ENCODE data around the gene IGFBP7. TPM values are rescaled to one million over a fixed set of nuclear protein-coding genes. Genes with fewer than 3 reads are reported as not detected.
"Not testable (repeated sequence)": the region's sequence is repeated elsewhere in the genome, so short reads cannot be mapped to it uniquely, and the experiment has no call there.

The IGFBP7 gene
- total RNA-seq, 8 experiments from 2014 or later = 0.58 to 255 (median 49.7) TPM

DNA sequence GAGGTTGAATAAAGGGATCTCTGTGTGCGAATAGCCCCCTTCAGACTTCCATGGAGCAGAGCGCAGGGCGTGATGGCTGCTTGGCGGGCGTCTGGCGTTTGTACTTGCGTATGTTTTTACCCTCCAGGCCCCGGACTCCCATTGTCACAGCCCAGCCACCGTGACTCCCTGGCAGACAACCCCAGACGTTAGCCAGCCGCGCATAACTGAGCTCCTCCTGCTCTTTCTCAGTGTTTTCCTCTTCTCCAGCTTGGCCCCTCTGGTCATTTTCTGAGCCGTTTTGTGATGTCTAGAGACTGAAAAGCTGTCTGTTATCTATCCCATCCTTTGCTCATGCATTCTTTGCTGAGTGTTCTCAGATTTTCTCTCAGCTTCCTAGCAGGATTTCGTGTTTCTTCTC, 54.3 kb downstream of the IGFBP7 start:
- 47 to 86% (median 72%) methylated on average over 1 to 12 of the region's 14 CpGs; no CpG with 5 or more reads in 3 of the 10 experiments for WGBS, 10 experiments
- Histone ChIP-seq H3K4me3 (no peak overlapping the region), H3K4me1 (replicated peaks in 1 of 2) (no peaks in the 10 kb centered on the region), H3K27ac (no peak overlapping the region)
- in situ Hi-C loops (cut with MboI; ENCODE audit: low pct_unique_long_range_greater_than_20kb in 2 of 9, low sequenced_read_pairs in 9 of 9, unreplicated experiment in 9 of 9) = no loop called here
- no peak for ATAC-seq (replicated peaks in 6 of 8)

DNA sequence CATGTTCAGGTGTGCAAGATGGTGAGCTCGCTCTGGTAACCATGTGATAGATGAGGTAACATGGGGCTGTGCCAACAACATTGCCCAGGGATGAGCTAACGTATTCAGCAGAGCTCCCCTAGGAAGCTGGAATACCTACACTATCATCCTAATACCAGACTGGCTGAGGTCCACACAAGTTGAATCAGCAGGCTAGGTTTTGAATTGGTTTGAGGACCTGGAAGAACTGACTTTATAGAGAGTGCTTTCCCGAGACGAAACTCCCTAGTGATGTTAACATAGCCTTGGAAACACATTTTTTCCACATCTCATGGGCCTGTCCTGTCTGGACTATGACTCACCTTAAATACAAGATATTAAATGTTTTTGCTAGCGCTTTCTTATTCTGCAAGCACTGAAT, 56.7 kb downstream of the IGFBP7 start:
- 78 to 100% (median 90%) methylated on average over 2 to 3 of the region's 5 CpGs; no CpG with 5 or more reads in 3 of the 10 experiments for WGBS, 10 experiments
- in situ Hi-C loops (cut with MboI; ENCODE audit: low pct_unique_long_range_greater_than_20kb in 2 of 9, low sequenced_read_pairs in 9 of 9, unreplicated experiment in 9 of 9) = no loop called here
- Histone ChIP-seq H3K4me1 (replicated peaks in 1 of 2) (no peaks in the 10 kb centered on the region), H3K27ac (no peak overlapping the region), H3K4me3 (no peak overlapping the region)
- no peak for ATAC-seq (replicated peaks in 6 of 8)

DNA sequence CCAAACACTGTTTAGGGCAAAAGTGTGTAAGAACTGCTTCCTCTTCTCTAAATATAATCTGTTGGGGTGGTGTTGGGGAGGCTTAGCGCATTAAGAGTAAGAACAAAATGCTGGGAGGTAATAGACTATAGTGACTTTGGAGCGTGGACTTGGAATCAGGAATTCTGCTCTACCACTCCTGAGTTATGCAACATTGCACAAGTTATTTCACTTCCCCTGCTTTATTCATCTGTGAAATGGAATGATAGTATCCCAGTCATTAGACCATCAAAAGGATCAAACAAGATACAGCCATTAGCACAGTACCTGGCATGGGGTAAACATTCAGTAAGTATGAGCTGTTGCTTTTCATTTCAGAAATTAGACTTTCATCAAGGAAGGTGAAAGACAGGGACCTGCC, 58.7 kb downstream of the IGFBP7 start:
- Histone ChIP-seq H3K4me1 (replicated peaks in 1 of 2) (no peaks in the 10 kb centered on the region), H3K4me3 (no peak overlapping the region), H3K27ac (no peak overlapping the region)
- in situ Hi-C loops (cut with MboI; ENCODE audit: low pct_unique_long_range_greater_than_20kb in 2 of 9, low sequenced_read_pairs in 9 of 9, unreplicated experiment in 9 of 9) = no loop called here
- no peak for ATAC-seq (replicated peaks in 6 of 8)
- 83 to 100% (median 100%) methylated on average over 1 to 2 of the region's 2 CpGs; no CpG with 5 or more reads in 3 of the 10 experiments for WGBS, 10 experiments

DNA sequence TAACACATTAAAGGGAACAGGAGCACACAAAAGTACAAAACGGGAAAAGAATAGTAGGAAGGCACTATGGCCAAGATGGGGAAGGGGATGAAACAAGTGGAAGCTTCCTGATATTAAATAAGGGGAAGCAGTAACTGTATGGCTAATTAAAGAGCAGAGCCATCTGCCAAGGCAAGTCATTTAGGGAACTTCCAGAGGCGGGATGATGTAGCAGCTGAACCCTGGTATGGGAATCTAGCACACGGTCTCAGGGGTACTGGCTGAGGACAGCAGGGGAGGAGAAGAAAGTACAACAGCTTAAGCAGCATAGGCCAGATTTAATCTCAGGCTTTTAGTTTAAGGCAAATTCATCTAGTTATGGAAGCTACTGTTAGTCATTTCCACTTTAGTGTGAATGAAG, 59.1 kb downstream of the IGFBP7 start:
- peak in 1 of 8 experiments; percentile 34 for ATAC-seq (replicated peaks in 6 of 8)
- H3K4me1 ChIP-seq (replicated peaks in 1 of 2) = no peaks in the 10 kb centered on the region
- 56 to 100% (median 96%) methylated on average over 1 to 3 of the region's 3 CpGs; no CpG with 5 or more reads in 2 of the 10 experiments for WGBS, 10 experiments
- H3K4me3 ChIP-seq = no peak overlapping the region
- no peak overlapping the region for H3K27ac ChIP-seq
- in situ Hi-C loops (cut with MboI; ENCODE audit: low pct_unique_long_range_greater_than_20kb in 2 of 9, low sequenced_read_pairs in 9 of 9, unreplicated experiment in 9 of 9) = no loop called here

DNA sequence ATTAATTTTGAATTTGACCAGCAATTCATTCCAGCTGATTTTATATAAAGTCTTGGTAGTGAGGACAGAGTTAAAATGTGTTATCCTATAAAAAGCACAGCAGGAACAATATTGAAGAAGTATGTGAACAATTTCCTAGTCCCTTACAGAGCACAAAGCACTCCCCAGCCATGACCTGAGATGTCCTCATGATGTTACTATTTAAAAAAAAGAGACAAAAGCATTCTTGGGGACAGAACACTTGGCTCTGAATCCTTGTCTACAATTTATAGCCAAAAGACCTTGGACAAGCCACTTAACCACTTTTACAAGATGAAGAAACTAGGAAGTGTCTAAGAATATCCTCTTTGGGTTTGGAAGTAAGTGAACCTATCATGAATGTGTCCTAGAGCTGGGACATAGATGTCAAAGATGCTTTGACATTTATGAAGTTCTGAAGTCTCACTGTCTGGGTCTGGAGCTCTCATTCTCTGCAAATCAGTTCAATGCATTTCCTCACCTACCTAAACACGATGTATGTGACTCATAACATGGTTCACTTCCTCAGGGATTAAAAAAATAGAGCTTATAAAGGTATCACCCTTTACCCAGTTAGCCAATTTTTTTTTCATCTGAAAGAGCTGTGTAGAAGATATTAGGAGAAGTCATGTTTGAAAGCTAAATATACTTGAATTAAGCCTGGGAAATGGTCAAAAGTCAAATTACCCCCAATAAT, 61.4 kb downstream of the IGFBP7 start:
- no peak overlapping the region for H3K27ac ChIP-seq
- no peak overlapping the region for H3K4me3 ChIP-seq
- in situ Hi-C loops (cut with MboI; ENCODE audit: low pct_unique_long_range_greater_than_20kb in 2 of 9, low sequenced_read_pairs in 9 of 9, unreplicated experiment in 9 of 9) = loop anchor here in 2 of 9 experiments (10.0 to 25.0 kb wide), 3 partner anchors 106 to 364 kb away; no protein-coding TSS in a partner anchor
- no peaks in the 10 kb centered on the region for H3K4me1 ChIP-seq (replicated peaks in 1 of 2)
- 0 to 83% (median 42%) methylated on average over 1 of the region's 1 CpG; no CpG with 5 or more reads in 2 of the 10 experiments for WGBS, 10 experiments
- ATAC-seq (replicated peaks in 6 of 8) = no peak

DNA sequence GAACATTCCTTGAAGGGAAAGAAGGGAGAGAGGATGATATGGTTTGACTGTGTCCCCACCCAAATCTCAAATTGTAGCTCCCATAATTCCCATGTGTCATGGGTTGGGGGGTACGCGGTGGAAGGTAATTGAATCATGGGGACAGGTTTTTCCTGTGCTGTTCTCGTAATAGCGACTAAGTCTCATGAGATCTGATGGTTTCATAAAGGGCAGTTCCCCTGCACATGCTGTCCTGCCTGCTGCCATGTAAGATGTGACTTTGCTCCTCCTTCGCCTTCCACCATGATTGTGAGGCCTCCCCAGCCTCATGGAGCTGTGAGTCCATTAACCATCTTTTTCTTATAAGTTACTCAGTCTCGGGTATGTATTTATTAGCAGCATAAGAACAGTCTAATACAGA, 63.1 kb downstream of the IGFBP7 start:
- not testable (repeated sequence) for H3K4me3 ChIP-seq; H3K27ac ChIP-seq; ATAC-seq (replicated peaks in 6 of 8); H3K4me1 ChIP-seq (replicated peaks in 1 of 2)
- WGBS, 10 experiments = 82 to 100% (median 96%) methylated on average over 1 to 6 of the region's 6 CpGs; no CpG with 5 or more reads in 2 of the 10 experiments
- in situ Hi-C loops (cut with MboI; ENCODE audit: low pct_unique_long_range_greater_than_20kb in 2 of 9, low sequenced_read_pairs in 9 of 9, unreplicated experiment in 9 of 9) = loop anchor here in 2 of 9 experiments (10.0 to 25.0 kb wide), 3 partner anchors 108 to 365 kb away; no protein-coding TSS in a partner anchor

DNA sequence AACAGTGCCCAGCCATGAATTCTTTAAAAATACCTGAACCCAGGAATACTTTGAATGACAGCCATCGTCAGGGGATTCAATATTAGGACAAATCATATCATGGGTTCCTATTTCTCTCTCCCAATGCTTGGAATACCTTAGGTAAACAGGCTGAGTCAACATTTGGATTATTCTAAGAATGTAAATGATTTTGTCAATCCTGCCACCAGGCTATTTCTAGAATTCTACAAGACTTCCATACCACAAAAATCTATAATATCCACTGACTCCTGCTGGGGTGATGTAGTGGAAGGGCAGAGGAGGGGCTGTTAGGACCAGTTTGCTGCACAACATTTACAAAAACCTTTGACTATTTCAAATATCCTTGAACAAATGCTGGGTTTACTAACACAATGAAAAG, 65.2 kb downstream of the IGFBP7 start:
- peak in 1 of 8 experiments; percentile 13 for ATAC-seq (replicated peaks in 6 of 8)
- no peaks in the 10 kb centered on the region for H3K4me1 ChIP-seq (replicated peaks in 1 of 2)
- H3K27ac ChIP-seq = no peak overlapping the region
- no peak overlapping the region for H3K4me3 ChIP-seq
- WGBS, 10 experiments = 88 to 100% (median 100%) methylated on average over 1 of the region's 1 CpG; no CpG with 5 or more reads in 3 of the 10 experiments
- in situ Hi-C loops (cut with MboI; ENCODE audit: low pct_unique_long_range_greater_than_20kb in 2 of 9, low sequenced_read_pairs in 9 of 9, unreplicated experiment in 9 of 9) = loop anchor here in 2 of 9 experiments (10.0 to 25.0 kb wide), 3 partner anchors 110 to 367 kb away; no protein-coding TSS in a partner anchor

GRCh38 chr4:57044279-57044678, 65.9 kb downstream of the IGFBP7 start:
- no peak overlapping the region for H3K27ac ChIP-seq
- WGBS, 10 experiments = 25 to 100% (median 77%) methylated on average over 1 of the region's 1 CpG; no CpG with 5 or more reads in 2 of the 10 experiments
- H3K4me1 ChIP-seq (replicated peaks in 1 of 2) = no peaks in the 10 kb centered on the region
- ATAC-seq (replicated peaks in 6 of 8) = no peak
- in situ Hi-C loops (cut with MboI; ENCODE audit: low pct_unique_long_range_greater_than_20kb in 2 of 9, low sequenced_read_pairs in 9 of 9, unreplicated experiment in 9 of 9) = loop anchor here in 2 of 9 experiments (10.0 to 25.0 kb wide), 3 partner anchors 111 to 368 kb away; no protein-coding TSS in a partner anchor
- H3K4me3 ChIP-seq = no peak overlapping the region

DNA sequence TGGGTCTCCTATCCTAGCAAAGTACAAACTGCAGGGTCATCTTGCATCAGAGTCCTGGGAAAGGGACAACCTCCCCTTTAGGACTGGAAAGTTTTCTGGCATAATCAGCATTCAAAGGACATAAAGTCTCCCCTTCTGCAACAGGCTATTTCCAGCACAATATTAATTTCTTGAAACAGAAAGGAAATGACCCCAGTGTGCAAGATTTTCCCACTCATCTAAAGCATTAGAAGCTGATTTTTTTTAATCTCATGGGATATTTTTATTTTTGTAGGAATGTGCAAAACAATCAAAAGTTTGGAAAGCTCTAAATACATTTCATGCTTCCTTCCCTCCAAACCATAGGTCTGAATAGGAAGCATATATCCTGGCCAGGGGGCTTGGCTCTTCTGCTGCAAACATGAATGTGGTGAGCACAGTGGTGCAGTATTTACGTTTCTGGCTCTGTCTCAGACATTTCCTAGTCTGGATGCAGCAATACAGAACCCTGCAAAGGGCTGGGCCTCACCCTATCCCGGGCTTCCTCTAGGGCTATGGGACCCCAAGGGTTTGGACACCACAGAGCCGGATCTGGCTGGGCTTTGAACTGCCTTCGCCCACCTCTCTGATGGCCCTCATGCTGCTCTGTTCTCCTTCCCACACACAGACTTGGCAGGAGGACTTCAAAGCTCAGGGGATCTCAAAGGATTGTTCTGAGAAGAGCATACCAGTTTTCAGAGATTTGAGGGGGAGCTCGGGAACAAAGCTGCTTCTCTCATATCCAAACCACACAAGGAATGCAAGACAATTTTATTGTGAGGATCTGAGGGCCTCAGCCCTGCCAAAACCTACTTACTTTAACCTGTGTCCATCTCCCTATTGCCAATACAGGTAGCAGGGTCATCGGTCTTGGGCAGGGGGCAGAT, 66.6 kb downstream of the IGFBP7 start:
- Histone ChIP-seq H3K27ac (no peak overlapping the region), H3K4me3 (no peak overlapping the region), H3K4me1 (replicated peaks in 1 of 2) (no peaks in the 10 kb centered on the region)
- ATAC-seq (replicated peaks in 6 of 8) = peak in 2 of 8 experiments; percentile 31 to 34
- in situ Hi-C loops (cut with MboI; ENCODE audit: low pct_unique_long_range_greater_than_20kb in 2 of 9, low sequenced_read_pairs in 9 of 9, unreplicated experiment in 9 of 9) = loop anchor here in 2 of 9 experiments (10.0 to 25.0 kb wide), 3 partner anchors 111 to 369 kb away; no protein-coding TSS in a partner anchor
- 15 to 100% (median 68%) methylated on average over 1 to 4 of the region's 6 CpGs; no CpG with 5 or more reads in 3 of the 10 experiments for WGBS, 10 experiments

GRCh38 chr4:57042711-57043169, 67.4 kb downstream of the IGFBP7 start:
- 90 to 93% methylated on average over 2 to 4 of the region's 5 CpGs; no CpG with 5 or more reads in 8 of the 10 experiments for WGBS, 10 experiments
- in situ Hi-C loops (cut with MboI; ENCODE audit: low pct_unique_long_range_greater_than_20kb in 2 of 9, low sequenced_read_pairs in 9 of 9, unreplicated experiment in 9 of 9) = loop anchor here in 2 of 9 experiments (10.0 to 25.0 kb wide), 3 partner anchors 112 to 370 kb away; no protein-coding TSS in a partner anchor
- H3K4me1 ChIP-seq (replicated peaks in 1 of 2) = peaks cover 0 to 4% of the 10 kb centered on the region in 2 donors
- no peak overlapping the region for H3K4me3 ChIP-seq
- ATAC-seq (replicated peaks in 6 of 8) = no peak
- H3K27ac ChIP-seq = no peak overlapping the region

DNA sequence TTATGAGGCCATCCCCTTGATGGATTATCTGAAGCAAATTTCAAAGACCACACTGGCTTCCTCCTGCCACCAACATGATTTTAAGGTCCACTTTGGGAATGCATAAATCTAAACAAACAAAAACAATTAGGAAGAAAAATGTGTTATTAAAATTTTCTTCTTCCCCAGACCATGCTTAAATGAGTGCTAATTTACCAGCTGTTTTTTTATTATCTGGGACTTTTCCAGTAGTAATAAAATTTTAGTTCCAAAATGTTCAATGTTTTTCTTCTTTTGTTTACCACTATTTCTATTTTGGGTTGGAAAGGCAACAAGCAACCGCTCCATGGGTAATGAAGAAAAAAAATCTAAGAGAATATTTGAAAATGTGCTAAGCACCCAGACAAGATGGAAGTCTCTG, 69.2 kb downstream of the IGFBP7 start:
- Histone ChIP-seq H3K4me1 (replicated peaks in 1 of 2) (peaks cover 0 to 4% of the 10 kb centered on the region in 2 donors), H3K27ac (no peak overlapping the region), H3K4me3 (no peak overlapping the region)
- WGBS, 10 experiments = 30 to 100% (median 100%) methylated on average over 1 of the region's 1 CpG; no CpG with 5 or more reads in 1 of the 10 experiments
- in situ Hi-C loops (cut with MboI; ENCODE audit: low pct_unique_long_range_greater_than_20kb in 2 of 9, low sequenced_read_pairs in 9 of 9, unreplicated experiment in 9 of 9) = loop anchor here in 2 of 9 experiments (10.0 to 25.0 kb wide), 3 partner anchors 114 to 371 kb away; no protein-coding TSS in a partner anchor
- no peak for ATAC-seq (replicated peaks in 6 of 8)

DNA sequence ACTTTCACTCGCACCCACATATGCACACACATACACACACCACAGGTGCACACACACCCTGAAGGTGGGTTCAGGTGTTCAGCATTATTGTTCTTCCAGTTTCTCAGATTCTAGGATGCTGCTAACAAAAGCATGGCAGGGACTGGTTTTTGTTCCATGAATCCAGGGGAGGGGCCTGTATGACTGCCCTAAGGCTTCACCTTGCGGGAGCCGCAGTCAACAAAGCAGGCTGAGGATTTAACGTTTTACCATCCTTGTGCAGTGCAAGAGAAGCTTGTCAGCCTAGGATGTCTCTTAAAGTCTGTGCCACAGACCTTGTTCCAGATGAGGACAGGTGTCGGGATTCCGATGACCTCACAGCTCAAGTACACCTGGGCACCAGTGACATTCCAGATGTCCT, 69.7 kb downstream of the IGFBP7 start:
- H3K27ac ChIP-seq = no peak overlapping the region
- H3K4me1 ChIP-seq (replicated peaks in 1 of 2) = peaks cover 0 to 4% of the 10 kb centered on the region in 2 donors
- in situ Hi-C loops (cut with MboI; ENCODE audit: low pct_unique_long_range_greater_than_20kb in 2 of 9, low sequenced_read_pairs in 9 of 9, unreplicated experiment in 9 of 9) = loop anchor here in 2 of 9 experiments (10.0 to 25.0 kb wide), 3 partner anchors 114 to 372 kb away; no protein-coding TSS in a partner anchor
- 40 to 100% (median 75%) methylated on average over 1 to 4 of the region's 6 CpGs; no CpG with 5 or more reads in 5 of the 10 experiments for WGBS, 10 experiments
- no peak overlapping the region for H3K4me3 ChIP-seq
- no peak for ATAC-seq (replicated peaks in 6 of 8)
